ENCODE data around the gene TBK1.

- TF ChIP-seq CTCF (IDR thresholded peaks at IDR 0.05 in 8 of 11, conservative IDR thresholded peaks at IDR 0.05 in 3 of 11): peak in 5 of 11 experiments; percentile 13 to 36 (median 22)
- peak; percentile 84 to 93 (median 93) for TF ChIP-seq POLR2AphosphoS5 (IDR thresholded peaks at IDR 0.05)
These were observed at the start of gene TBK1 for GRCh38 chr12:64451687-64452558.

All from spleen (tissue), 7 donors.